Measurements from ENCODE around the gene ZNF534.
"Not testable (repeated sequence)": the region's sequence is repeated elsewhere in the genome, so short reads cannot be mapped to it uniquely, and the experiment has no call there.

The ZNF534 gene

GRCh38 chr19:52428937-52429336 is at the start of gene ZNF534:
ZNF534 (plus strand) TSS chr19:52429148; CDS start chr19:52431475, 2,327 bp downstream.
- DNase-seq (ENCODE audit: low read depth in 2 of 2), result no peak

- no peak for DNase-seq (ENCODE audit: low read depth in 2 of 2)
Observed at GRCh38 chr19:52391135-52391534, 37.8 kb upstream of the ZNF534 start.

- peak; percentile 92 to 93 for DNase-seq (ENCODE audit: low read depth in 2 of 2)
Observed at GRCh38 chr19:52397310-52398080, 31.5 kb upstream of the ZNF534 start, which contains the start of gene ZNF528. ZNF528 (plus strand) TSS chr19:52397849; CDS start chr19:52402014, 4,165 bp downstream.

GRCh38 chr19:52398081-52398441 is 30.9 kb upstream of the ZNF534 start:
- no peak for DNase-seq (ENCODE audit: low read depth in 2 of 2)

GRCh38 chr19:52410276-52410675 is 18.7 kb upstream of the ZNF534 start:
- DNase-seq (ENCODE audit: low read depth in 2 of 2), result no peak

GRCh38 chr19:52415711-52416110 is 13.2 kb upstream of the ZNF534 start:
- no peak for DNase-seq (ENCODE audit: low read depth in 2 of 2)

- DNase-seq (ENCODE audit: low read depth in 2 of 2), result no peak
Observed at GRCh38 chr19:52442179-52442578, 13.2 kb downstream of the ZNF534 start.

GRCh38 chr19:52444506-52444905 is 15.6 kb downstream of the ZNF534 start:
- no peak for DNase-seq (ENCODE audit: low read depth in 2 of 2)

- no peak for DNase-seq (ENCODE audit: low read depth in 2 of 2)
Observed at GRCh38 chr19:52451241-52451640, 22.3 kb downstream of the ZNF534 start.

GRCh38 chr19:52453324-52454094 is 24.6 kb downstream of the ZNF534 start, which contains the start of gene ZNF578:
ZNF578 (plus strand) TSS chr19:52453553; CDS start chr19:52501846, 48,293 bp downstream.
- DNase-seq (ENCODE audit: low read depth in 2 of 2), result peak; percentile 49 to 50

- no peak for DNase-seq (ENCODE audit: low read depth in 2 of 2)
Observed at GRCh38 chr19:52464798-52465470, 36.0 kb downstream of the ZNF534 start.

GRCh38 chr19:52473655-52474350 is 44.9 kb downstream of the ZNF534 start:
- DNase-seq (ENCODE audit: low read depth in 2 of 2), result no peak

- DNase-seq (ENCODE audit: low read depth in 2 of 2), result no peak
Observed at GRCh38 chr19:52474351-52475127, 45.6 kb downstream of the ZNF534 start.

GRCh38 chr19:52484111-52484743 is 55.3 kb downstream of the ZNF534 start:
- DNase-seq (ENCODE audit: low read depth in 2 of 2), result not testable (repeated sequence)

- DNase-seq (ENCODE audit: low read depth in 2 of 2), result not testable (repeated sequence)
Observed at GRCh38 chr19:52485064-52485463, 56.1 kb downstream of the ZNF534 start.

GRCh38 chr19:52485561-52486240 is 56.8 kb downstream of the ZNF534 start:
- DNase-seq (ENCODE audit: low read depth in 2 of 2), result not testable (repeated sequence)

GRCh38 chr19:52492201-52492993 is 63.4 kb downstream of the ZNF534 start:
- no peak for DNase-seq (ENCODE audit: low read depth in 2 of 2)

- no peak for DNase-seq (ENCODE audit: low read depth in 2 of 2)
Observed at GRCh38 chr19:52492994-52493470, 64.1 kb downstream of the ZNF534 start.

- no peak for DNase-seq (ENCODE audit: low read depth in 2 of 2)
Observed at GRCh38 chr19:52494518-52494917, 65.6 kb downstream of the ZNF534 start.

Measured in stimulated activated CD8-positive, alpha-beta memory T cell treated with anti-CD3 and anti-CD28 coated beads, Interleukin-2, amount 100 ng/mL, for 48 hours (primary cell).